ENCODE measurements around the gene SYNM.
"Not testable (repeated sequence)": the region's sequence is repeated elsewhere in the genome, so short reads cannot be mapped to it uniquely, and the experiment has no call there.

Gene SYNM

GRCh38 chr15:99110581-99111320 lies 5.9 kb downstream of the SYNM start:
- Histone ChIP-seq H3K9ac (ENCODE audit: low read depth, low read length) (no peak overlapping the region), H3K27me3 (ENCODE audit: control insufficient read depth, insufficient read depth, low read length) (peaks cover 3% of the 10 kb centered on the region), H3K4me3 (ENCODE audit: low read length) (no peak overlapping the region), H3K4me2 (ENCODE audit: low read length) (no peak overlapping the region), H3K9me3 (replicated peaks; ENCODE audit: low read length) (no peaks in the 10 kb centered on the region), H3K36me3 (ENCODE audit: insufficient read depth, low read length) (no peaks in the 10 kb centered on the region), H3K4me1 (ENCODE audit: control insufficient read depth, insufficient read depth, low read length) (peaks cover 5% of the 10 kb centered on the region)

GRCh38 chr15:99111641-99112040 lies 6.8 kb downstream of the SYNM start:
- H3K4me2 ChIP-seq (ENCODE audit: low read length); H3K36me3 ChIP-seq (ENCODE audit: insufficient read depth, low read length); H3K27me3 ChIP-seq (ENCODE audit: control insufficient read depth, insufficient read depth, low read length); H3K9ac ChIP-seq (ENCODE audit: low read depth, low read length); H3K4me3 ChIP-seq (ENCODE audit: low read length); H3K4me1 ChIP-seq (ENCODE audit: control insufficient read depth, insufficient read depth, low read length); H3K9me3 ChIP-seq (replicated peaks; ENCODE audit: low read length): not testable (repeated sequence)

- H3K4me1 ChIP-seq (ENCODE audit: control insufficient read depth, insufficient read depth, low read length), result no peaks in the 10 kb centered on the region
- H3K9ac ChIP-seq (ENCODE audit: low read depth, low read length), result no peak overlapping the region
- H3K4me3 ChIP-seq (ENCODE audit: low read length), result no peak overlapping the region
- H3K4me2 ChIP-seq (ENCODE audit: low read length), result no peak overlapping the region
- no peaks in the 10 kb centered on the region for H3K27me3 ChIP-seq (ENCODE audit: control insufficient read depth, insufficient read depth, low read length)
- H3K9me3 ChIP-seq (replicated peaks; ENCODE audit: low read length), result no peaks in the 10 kb centered on the region
- no peaks in the 10 kb centered on the region for H3K36me3 ChIP-seq (ENCODE audit: insufficient read depth, low read length)
Observed at GRCh38 chr15:99113547-99114271, 8.8 kb downstream of the SYNM start.

- no peaks in the 10 kb centered on the region for H3K36me3 ChIP-seq (ENCODE audit: insufficient read depth, low read length)
- H3K9ac ChIP-seq (ENCODE audit: low read depth, low read length), result no peak overlapping the region
- H3K4me1 ChIP-seq (ENCODE audit: control insufficient read depth, insufficient read depth, low read length), result no peaks in the 10 kb centered on the region
- H3K27me3 ChIP-seq (ENCODE audit: control insufficient read depth, insufficient read depth, low read length), result no peaks in the 10 kb centered on the region
- no peak overlapping the region for H3K4me3 ChIP-seq (ENCODE audit: low read length)
- no peak overlapping the region for H3K4me2 ChIP-seq (ENCODE audit: low read length)
- H3K9me3 ChIP-seq (replicated peaks; ENCODE audit: low read length), result no peaks in the 10 kb centered on the region
Observed at GRCh38 chr15:99114511-99115299, 9.8 kb downstream of the SYNM start.

GRCh38 chr15:99115300-99116215 lies 10.7 kb downstream of the SYNM start:
- Histone ChIP-seq H3K4me1 (ENCODE audit: control insufficient read depth, insufficient read depth, low read length) (no peaks in the 10 kb centered on the region), H3K9me3 (replicated peaks; ENCODE audit: low read length) (no peaks in the 10 kb centered on the region), H3K4me2 (ENCODE audit: low read length) (no peak overlapping the region), H3K36me3 (ENCODE audit: insufficient read depth, low read length) (no peaks in the 10 kb centered on the region), H3K4me3 (ENCODE audit: low read length) (no peak overlapping the region), H3K27me3 (ENCODE audit: control insufficient read depth, insufficient read depth, low read length) (no peaks in the 10 kb centered on the region), H3K9ac (ENCODE audit: low read depth, low read length) (no peak overlapping the region)

GRCh38 chr15:99117111-99117510 lies 12.2 kb downstream of the SYNM start:
- Histone ChIP-seq H3K36me3 (ENCODE audit: insufficient read depth, low read length) (no peaks in the 10 kb centered on the region), H3K4me3 (ENCODE audit: low read length) (no peak overlapping the region), H3K4me1 (ENCODE audit: control insufficient read depth, insufficient read depth, low read length) (no peaks in the 10 kb centered on the region), H3K9ac (ENCODE audit: low read depth, low read length) (no peak overlapping the region), H3K9me3 (replicated peaks; ENCODE audit: low read length) (no peaks in the 10 kb centered on the region), H3K4me2 (ENCODE audit: low read length) (no peak overlapping the region), H3K27me3 (ENCODE audit: control insufficient read depth, insufficient read depth, low read length) (no peaks in the 10 kb centered on the region)

GRCh38 chr15:99117563-99118257 lies 12.8 kb downstream of the SYNM start:
- Histone ChIP-seq H3K36me3 (ENCODE audit: insufficient read depth, low read length) (no peaks in the 10 kb centered on the region), H3K4me1 (ENCODE audit: control insufficient read depth, insufficient read depth, low read length) (no peaks in the 10 kb centered on the region), H3K9ac (ENCODE audit: low read depth, low read length) (no peak overlapping the region)

GRCh38 chr15:99118258-99118632 lies 13.4 kb downstream of the SYNM start:
- Histone ChIP-seq H3K4me1 (ENCODE audit: control insufficient read depth, insufficient read depth, low read length) (peaks cover 5% of the 10 kb centered on the region), H3K27me3 (ENCODE audit: control insufficient read depth, insufficient read depth, low read length) (no peaks in the 10 kb centered on the region), H3K9ac (ENCODE audit: low read depth, low read length) (no peak overlapping the region), H3K9me3 (replicated peaks; ENCODE audit: low read length) (no peaks in the 10 kb centered on the region), H3K36me3 (ENCODE audit: insufficient read depth, low read length) (no peaks in the 10 kb centered on the region), H3K4me2 (ENCODE audit: low read length) (no peak overlapping the region), H3K4me3 (ENCODE audit: low read length) (no peak overlapping the region)

More at GRCh38 chr15:99117563-99118257, 12.8 kb downstream of the SYNM start:
- Histone ChIP-seq H3K9me3 (replicated peaks; ENCODE audit: low read length) (no peaks in the 10 kb centered on the region), H3K4me2 (ENCODE audit: low read length) (no peak overlapping the region), H3K4me3 (ENCODE audit: low read length) (no peak overlapping the region), H3K27me3 (ENCODE audit: control insufficient read depth, insufficient read depth, low read length) (no peaks in the 10 kb centered on the region)

- Histone ChIP-seq H3K4me2 (ENCODE audit: low read length) (no peak overlapping the region), H3K9ac (ENCODE audit: low read depth, low read length) (no peak overlapping the region), H3K4me1 (ENCODE audit: control insufficient read depth, insufficient read depth, low read length) (peaks cover 12% of the 10 kb centered on the region), H3K36me3 (ENCODE audit: insufficient read depth, low read length) (no peaks in the 10 kb centered on the region), H3K4me3 (ENCODE audit: low read length) (no peak overlapping the region), H3K27me3 (ENCODE audit: control insufficient read depth, insufficient read depth, low read length) (no peaks in the 10 kb centered on the region), H3K9me3 (replicated peaks; ENCODE audit: low read length) (no peaks in the 10 kb centered on the region)
Observed at GRCh38 chr15:99118801-99119546, 14.1 kb downstream of the SYNM start.

Data from skeletal muscle satellite cell (primary cell).